ENCODE data around the gene PID1. TPM values are rescaled to one million over a fixed set of nuclear protein-coding genes. Genes with fewer than 3 reads are reported as not detected.
"Not testable (repeated sequence)": the region's sequence is repeated elsewhere in the genome, so short reads cannot be mapped to it uniquely, and the experiment has no call there.

Gene PID1
- total RNA-seq, 1 donor from 2014 or later, result 0.95 TPM

DNA sequence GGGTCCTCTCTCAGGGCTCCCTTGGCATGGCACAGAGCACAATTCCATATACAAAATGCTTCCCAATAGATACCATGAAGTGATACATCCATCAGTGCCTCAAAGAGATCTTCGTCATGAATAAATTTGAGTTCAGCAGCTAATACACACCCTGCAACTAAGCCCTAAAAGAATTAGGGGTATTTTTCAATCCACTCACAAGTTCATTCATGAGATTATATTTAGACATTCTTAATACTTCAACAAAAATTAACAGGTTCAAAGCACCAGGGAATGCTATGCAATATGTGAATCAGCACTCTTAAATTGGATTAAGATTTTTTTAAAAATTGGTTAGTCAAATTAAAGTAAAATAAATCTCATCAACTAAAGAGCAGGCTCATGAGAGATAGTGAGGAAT lies 79.7 kb downstream of the PID1 start:
- H3K9me3 Mint-ChIP-seq (ENCODE audit: low read depth), result peaks cover 25% of the 10 kb centered on the region
- no peak overlapping the region for H3K27ac Mint-ChIP-seq (ENCODE audit: unreplicated experiment)

DNA sequence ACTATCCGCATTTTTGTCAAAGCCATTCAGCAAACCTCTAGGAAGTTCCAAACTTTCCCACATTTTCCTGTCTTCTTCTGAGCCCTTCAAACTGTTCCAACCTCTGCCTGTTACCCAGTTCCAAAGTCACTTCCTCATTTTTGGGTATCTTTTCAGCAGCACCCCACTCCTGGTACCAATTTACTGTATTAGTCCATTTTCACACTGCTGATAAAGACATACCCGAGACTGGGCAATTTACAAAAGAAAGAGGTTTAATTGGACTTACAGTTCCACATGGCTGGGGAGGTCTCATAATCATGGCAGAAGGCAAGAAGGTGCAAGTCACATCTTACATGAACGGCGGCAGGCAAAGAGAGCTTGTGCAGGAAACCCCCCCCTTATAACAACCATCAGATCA lies 84.0 kb downstream of the PID1 start:
- not testable (repeated sequence) for H3K27me3 Mint-ChIP-seq (ENCODE audit: low read depth); H3K27ac Mint-ChIP-seq (ENCODE audit: unreplicated experiment); DNase-seq (ENCODE audit: low spot score); H3K4me3 Mint-ChIP-seq (ENCODE audit: unreplicated experiment); H3K36me3 Mint-ChIP-seq (ENCODE audit: low read depth); H3K4me1 Mint-ChIP-seq (ENCODE audit: low read depth)
- peaks cover 28% of the 10 kb centered on the region for H3K9me3 Mint-ChIP-seq (ENCODE audit: low read depth)

More for the DNA sequence above, 79.7 kb downstream of the PID1 start:
- H3K36me3 Mint-ChIP-seq (ENCODE audit: low read depth), result no peaks in the 10 kb centered on the region
- no peaks in the 10 kb centered on the region for H3K4me1 Mint-ChIP-seq (ENCODE audit: low read depth)
- no peak for DNase-seq (ENCODE audit: low spot score)
- TF ChIP-seq, protein P1, sequence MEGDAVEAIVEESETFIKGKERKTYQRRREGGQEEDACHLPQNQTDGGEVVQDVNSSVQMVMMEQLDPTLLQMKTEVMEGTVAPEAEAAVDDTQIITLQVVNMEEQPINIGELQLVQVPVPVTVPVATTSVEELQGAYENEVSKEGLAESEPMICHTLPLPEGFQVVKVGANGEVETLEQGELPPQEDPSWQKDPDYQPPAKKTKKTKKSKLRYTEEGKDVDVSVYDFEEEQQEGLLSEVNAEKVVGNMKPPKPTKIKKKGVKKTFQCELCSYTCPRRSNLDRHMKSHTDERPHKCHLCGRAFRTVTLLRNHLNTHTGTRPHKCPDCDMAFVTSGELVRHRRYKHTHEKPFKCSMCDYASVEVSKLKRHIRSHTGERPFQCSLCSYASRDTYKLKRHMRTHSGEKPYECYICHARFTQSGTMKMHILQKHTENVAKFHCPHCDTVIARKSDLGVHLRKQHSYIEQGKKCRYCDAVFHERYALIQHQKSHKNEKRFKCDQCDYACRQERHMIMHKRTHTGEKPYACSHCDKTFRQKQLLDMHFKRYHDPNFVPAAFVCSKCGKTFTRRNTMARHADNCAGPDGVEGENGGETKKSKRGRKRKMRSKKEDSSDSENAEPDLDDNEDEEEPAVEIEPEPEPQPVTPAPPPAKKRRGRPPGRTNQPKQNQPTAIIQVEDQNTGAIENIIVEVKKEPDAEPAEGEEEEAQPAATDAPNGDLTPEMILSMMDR (IDR thresholded peaks at IDR 0.05), result no peak
- H3K4me3 Mint-ChIP-seq (ENCODE audit: unreplicated experiment), result no peak overlapping the region
- no peaks in the 10 kb centered on the region for H3K27me3 Mint-ChIP-seq (ENCODE audit: low read depth)

DNA sequence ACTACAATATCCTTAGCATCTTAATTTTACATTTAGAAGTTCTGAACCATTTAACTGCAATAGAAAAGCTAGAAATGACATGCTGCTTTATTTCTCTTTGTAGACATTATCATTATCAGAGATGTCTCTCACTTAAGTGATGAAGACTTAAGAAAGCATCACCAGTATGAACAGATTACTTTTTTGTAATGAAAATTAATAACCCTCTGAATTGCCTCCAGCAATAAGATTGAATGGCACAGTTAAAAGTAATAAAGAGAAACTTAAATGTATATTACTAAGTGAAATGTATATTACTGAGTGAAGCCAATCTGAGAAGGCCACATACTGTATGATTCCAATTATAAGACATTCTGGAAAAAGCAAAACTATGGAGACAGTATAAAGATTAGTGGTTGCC lies 89.4 kb downstream of the PID1 start:
- no peaks in the 10 kb centered on the region for H3K36me3 Mint-ChIP-seq (ENCODE audit: low read depth)
- H3K4me3 Mint-ChIP-seq (ENCODE audit: unreplicated experiment), result no peak overlapping the region
- no peaks in the 10 kb centered on the region for H3K27me3 Mint-ChIP-seq (ENCODE audit: low read depth)
- H3K9me3 Mint-ChIP-seq (ENCODE audit: low read depth), result peaks cover 10% of the 10 kb centered on the region
- no peaks in the 10 kb centered on the region for H3K4me1 Mint-ChIP-seq (ENCODE audit: low read depth)
- no peak for DNase-seq (ENCODE audit: low spot score)
- H3K27ac Mint-ChIP-seq (ENCODE audit: unreplicated experiment), result no peak overlapping the region
- TF ChIP-seq, protein P1 (IDR thresholded peaks at IDR 0.05), result no peak

DNA sequence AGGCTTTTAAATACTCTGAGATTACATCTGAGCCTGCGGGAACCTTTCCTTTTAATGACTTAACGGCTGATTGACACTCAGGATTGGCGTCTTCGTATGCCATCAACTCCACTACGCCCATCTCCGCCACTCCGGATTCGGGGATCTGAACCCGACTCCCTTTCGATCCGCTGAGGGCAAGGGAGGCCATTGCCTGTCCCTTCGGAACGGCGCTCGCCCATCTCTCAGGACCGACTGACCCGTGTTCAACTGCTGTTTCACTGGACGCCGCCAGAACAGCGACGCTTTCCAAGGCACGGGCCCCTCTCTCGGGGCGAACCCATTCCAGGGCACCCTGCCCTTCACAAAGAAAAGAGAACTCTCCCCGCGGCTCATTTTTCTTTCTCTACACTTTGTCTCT lies 90.4 kb downstream of the PID1 start:
- H3K4me3 Mint-ChIP-seq (ENCODE audit: unreplicated experiment), result no peak overlapping the region
- H3K27ac Mint-ChIP-seq (ENCODE audit: unreplicated experiment), result no peak overlapping the region
- DNase-seq (ENCODE audit: low spot score), result no peak
- H3K9me3 Mint-ChIP-seq (ENCODE audit: low read depth), result peaks cover 13% of the 10 kb centered on the region
- H3K27me3 Mint-ChIP-seq (ENCODE audit: low read depth), result no peaks in the 10 kb centered on the region
- TF ChIP-seq, protein P1 (IDR thresholded peaks at IDR 0.05), result no peak
- no peaks in the 10 kb centered on the region for H3K36me3 Mint-ChIP-seq (ENCODE audit: low read depth)
- H3K4me1 Mint-ChIP-seq (ENCODE audit: low read depth), result no peaks in the 10 kb centered on the region

DNA sequence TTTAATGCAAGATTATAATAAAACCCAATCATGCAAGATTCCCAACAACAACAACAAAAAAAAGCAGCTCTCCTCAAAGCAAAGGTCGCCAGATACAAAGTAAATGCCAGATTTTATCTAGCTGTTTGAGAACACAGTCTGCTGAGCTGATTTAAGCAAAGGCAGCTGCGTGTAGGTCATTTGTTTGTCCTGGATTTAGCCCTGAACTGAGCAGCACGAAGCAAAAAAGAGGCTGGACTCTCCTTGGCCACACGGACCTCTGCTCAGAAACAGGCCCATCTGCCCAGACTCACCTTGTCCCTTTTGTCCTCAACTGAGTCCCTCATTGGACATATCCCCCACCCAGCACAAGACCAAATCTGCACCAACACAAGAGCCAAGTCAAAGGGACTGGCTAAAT lies 91.5 kb downstream of the PID1 start:
- Mint-ChIP-seq H3K27ac (ENCODE audit: unreplicated experiment) (no peak overlapping the region), H3K27me3 (ENCODE audit: low read depth) (no peaks in the 10 kb centered on the region), H3K9me3 (ENCODE audit: low read depth) (peaks cover 18% of the 10 kb centered on the region), H3K4me1 (ENCODE audit: low read depth) (no peaks in the 10 kb centered on the region), H3K36me3 (ENCODE audit: low read depth) (no peaks in the 10 kb centered on the region), H3K4me3 (ENCODE audit: unreplicated experiment) (no peak overlapping the region)
- TF ChIP-seq, protein P1 (IDR thresholded peaks at IDR 0.05), result no peak
- DNase-seq (ENCODE audit: low spot score), result no peak

DNA sequence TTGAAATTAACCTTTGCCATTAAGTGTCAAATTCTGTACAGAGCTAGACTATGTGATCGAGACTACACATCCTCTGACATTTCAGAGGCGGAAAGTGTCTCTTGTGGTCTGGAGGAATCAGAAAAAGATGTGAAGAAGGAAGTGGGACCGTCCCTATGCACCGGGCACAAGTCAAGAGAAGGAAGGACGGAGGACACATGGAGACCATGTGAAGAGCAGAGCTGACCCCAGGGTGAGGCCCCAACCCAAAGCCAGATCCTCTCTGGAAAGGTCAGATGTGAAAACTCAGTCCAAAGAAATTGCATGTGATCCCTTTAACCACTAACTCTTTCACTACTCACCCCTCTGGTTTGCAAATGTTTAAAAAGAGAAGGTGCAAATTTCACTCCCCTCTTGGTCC lies 92.4 kb downstream of the PID1 start:
- Mint-ChIP-seq H3K27me3 (ENCODE audit: low read depth) (no peaks in the 10 kb centered on the region), H3K36me3 (ENCODE audit: low read depth) (no peaks in the 10 kb centered on the region), H3K4me1 (ENCODE audit: low read depth) (no peaks in the 10 kb centered on the region)

More for the DNA sequence above, 92.4 kb downstream of the PID1 start:
- Mint-ChIP-seq H3K27ac (ENCODE audit: unreplicated experiment) (no peak overlapping the region), H3K9me3 (ENCODE audit: low read depth) (peaks cover 26% of the 10 kb centered on the region), H3K4me3 (ENCODE audit: unreplicated experiment) (no peak overlapping the region)
- TF ChIP-seq, protein P1 (IDR thresholded peaks at IDR 0.05), result no peak
- DNase-seq (ENCODE audit: low spot score), result no peak
